HUES48 (cell line): ENCODE results near the gene MRGPRF.

ENCODE experiments used
- H3K27ac ChIP-seq: one replicate; pipeline ENCODE4 v1.7.0; 2013; ENCODE audit warnings: low read depth, low read length, inconsistent platforms
- H3K27me3 ChIP-seq: 2 replicates; pipeline ENCODE4 v1.6.1; 2013; ENCODE audit warnings: mild to moderate bottlenecking, low read length; ENCODE audit not compliant: control insufficient read depth, insufficient read depth
- H3K36me3 ChIP-seq: 2 replicates; pipeline ENCODE4 v1.6.1; 2013; ENCODE audit warnings: low read length; ENCODE audit not compliant: control insufficient read depth, insufficient read depth
- H3K4me1 ChIP-seq: 2 replicates; pipeline ENCODE4 v1.6.1; 2013; ENCODE audit warnings: mild to moderate bottlenecking, low read length; ENCODE audit not compliant: control insufficient read depth, insufficient read depth
- H3K4me3 ChIP-seq: 2 replicates; pipeline ENCODE4 v1.5.1; 2013; ENCODE audit warnings: mild to moderate bottlenecking, low read depth, low read length
- H3K9ac ChIP-seq: 2 replicates; pipeline ENCODE4 v1.6.1; 2013; ENCODE audit warnings: mild to moderate bottlenecking, low read depth, low read length, moderate library complexity
- H3K9me3 ChIP-seq: 2 replicates; pipeline ENCODE4 v1.6.1; 2013; ENCODE audit warnings: low read length; ENCODE audit not compliant: control insufficient read depth, insufficient read depth

MRGPRF gene

DNA sequence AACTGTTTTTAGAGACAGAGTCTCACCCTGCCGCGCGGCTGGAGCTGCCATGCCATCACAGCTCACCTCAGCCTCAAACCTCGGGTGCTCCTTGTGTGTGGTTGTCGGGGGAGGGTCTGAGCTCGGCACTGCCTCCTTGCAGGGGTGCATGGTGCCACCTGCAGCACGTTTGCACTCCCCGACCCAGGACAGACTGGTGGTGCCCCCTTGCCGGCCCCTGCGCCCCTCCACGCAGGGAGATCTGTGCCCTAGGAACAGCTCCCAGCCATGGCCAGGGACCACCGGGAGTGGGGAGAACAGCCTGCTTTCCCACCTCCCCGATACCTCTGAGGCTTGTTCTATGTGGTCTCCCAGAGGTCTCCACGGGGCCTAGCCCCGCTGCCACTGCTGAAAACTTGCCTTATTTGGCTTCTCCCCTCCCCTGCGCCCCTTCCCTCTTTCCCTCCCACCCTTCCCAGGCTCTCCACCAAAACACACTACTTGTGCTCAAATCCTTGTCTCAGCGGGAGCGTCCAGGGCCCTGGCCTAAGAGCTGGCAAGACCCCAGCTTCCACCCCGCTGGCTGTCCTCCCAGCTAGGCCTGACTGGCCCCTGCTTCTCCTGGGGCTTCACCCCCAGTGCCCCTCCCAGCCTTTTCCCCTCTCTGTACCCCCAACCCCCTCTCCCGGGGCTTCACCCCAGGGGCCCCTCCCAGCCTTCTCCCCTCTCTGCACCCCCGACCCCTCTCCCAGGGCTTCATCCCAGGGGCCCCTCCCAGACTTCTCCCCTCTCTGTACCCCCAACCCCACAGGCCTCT, 22.3 kb upstream of the MRGPRF start:
- H3K4me1 ChIP-seq = no peaks in the 10 kb centered on the region; the same call in 1 of the 2 replicates
- no peaks in the 10 kb centered on the region for H3K9me3 ChIP-seq
- H3K27ac ChIP-seq = no peak overlapping the region
- H3K27me3 ChIP-seq = no peaks in the 10 kb centered on the region
- H3K9ac ChIP-seq = no peak overlapping the region
- H3K4me3 ChIP-seq = no peak overlapping the region
- no peaks in the 10 kb centered on the region for H3K36me3 ChIP-seq

DNA sequence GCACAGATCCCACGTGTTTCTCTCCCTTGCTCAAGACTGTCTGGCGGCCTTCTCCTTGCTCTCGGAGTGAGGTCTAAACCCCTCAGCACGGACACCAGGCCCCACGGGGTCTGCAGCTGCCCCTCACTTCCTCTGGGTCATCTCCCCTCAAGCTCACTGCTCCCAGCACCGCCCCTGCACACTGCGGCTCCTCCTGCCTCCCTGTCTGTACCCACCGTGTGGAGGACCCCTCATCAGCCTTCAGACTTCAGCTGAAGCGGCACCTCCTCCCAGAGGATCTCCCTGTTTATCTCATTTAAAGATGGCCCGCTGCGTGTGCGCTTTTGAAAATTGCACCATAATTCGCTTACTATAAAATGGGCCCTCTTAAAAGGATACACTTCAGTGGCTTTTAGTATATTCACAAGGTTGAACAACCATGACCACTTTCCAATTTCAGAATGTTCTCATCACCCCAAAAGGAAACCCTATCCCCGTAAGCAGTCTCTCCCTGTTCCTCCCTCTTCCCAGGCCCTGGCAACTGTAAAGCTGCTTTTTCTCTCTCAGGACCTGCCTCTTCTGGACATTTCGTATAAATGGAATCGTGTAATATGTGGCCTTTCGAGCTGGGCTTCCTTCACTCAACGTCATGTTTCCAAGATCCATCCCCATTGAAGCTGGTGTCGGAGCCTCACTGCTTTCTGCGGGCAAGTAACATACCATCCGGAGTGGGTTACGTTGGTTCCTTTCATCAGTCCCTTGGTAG, 21.2 kb upstream of the MRGPRF start:
- no peaks in the 10 kb centered on the region; the same call in 1 of the 2 replicates for H3K4me1 ChIP-seq
- no peaks in the 10 kb centered on the region for H3K9me3 ChIP-seq
- H3K4me3 ChIP-seq = no peak overlapping the region
- no peak overlapping the region for H3K9ac ChIP-seq
- H3K27ac ChIP-seq = no peak overlapping the region
- H3K36me3 ChIP-seq = no peaks in the 10 kb centered on the region
- no peaks in the 10 kb centered on the region for H3K27me3 ChIP-seq

GRCh38 chr11:69033431-69033830, 20.4 kb upstream of the MRGPRF start:
- H3K4me3 ChIP-seq = no peak overlapping the region
- H3K36me3 ChIP-seq = no peaks in the 10 kb centered on the region
- H3K9me3 ChIP-seq = no peaks in the 10 kb centered on the region
- H3K4me1 ChIP-seq = no peaks in the 10 kb centered on the region; the same call in 1 of the 2 replicates
- no peak overlapping the region for H3K27ac ChIP-seq
- no peaks in the 10 kb centered on the region for H3K27me3 ChIP-seq
- no peak overlapping the region for H3K9ac ChIP-seq

- no peaks in the 10 kb centered on the region; the same call in 1 of the 2 replicates for H3K4me1 ChIP-seq
- H3K36me3 ChIP-seq = no peaks in the 10 kb centered on the region
- no peak overlapping the region for H3K4me3 ChIP-seq
- no peak overlapping the region for H3K27ac ChIP-seq
- H3K27me3 ChIP-seq = no peaks in the 10 kb centered on the region
- H3K9ac ChIP-seq = no peak overlapping the region
- H3K9me3 ChIP-seq = no peaks in the 10 kb centered on the region
These were observed 19.8 kb upstream of the MRGPRF start for GRCh38 chr11:69032833-69033232.

DNA sequence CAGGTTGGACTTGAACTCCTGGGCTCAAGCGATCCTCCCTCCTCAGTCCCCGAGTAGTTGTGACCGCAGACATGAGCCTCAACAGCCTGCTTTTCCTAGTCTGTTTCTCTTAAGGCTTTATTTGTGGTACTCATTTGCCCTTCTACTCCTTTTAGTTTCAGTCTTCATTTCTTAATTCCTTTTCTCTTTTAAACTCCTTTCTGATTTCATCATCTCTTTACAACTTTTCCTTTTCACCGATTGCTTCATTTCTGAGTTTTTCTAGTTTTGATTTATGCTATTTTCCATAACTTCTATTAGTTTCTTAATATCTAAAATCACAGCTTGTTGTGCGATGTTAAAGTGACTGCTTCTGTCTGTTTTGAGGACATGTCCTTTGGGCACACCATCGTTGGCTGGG, 17.3 kb upstream of the MRGPRF start:
- no peaks in the 10 kb centered on the region for H3K9me3 ChIP-seq
- H3K4me3 ChIP-seq = no peak overlapping the region
- H3K9ac ChIP-seq = no peak overlapping the region
- H3K36me3 ChIP-seq = no peaks in the 10 kb centered on the region
- no peaks in the 10 kb centered on the region; the same call in 1 of the 2 replicates for H3K4me1 ChIP-seq
- H3K27ac ChIP-seq = no peak overlapping the region
- no peaks in the 10 kb centered on the region for H3K27me3 ChIP-seq

GRCh38 chr11:69027704-69028372, 14.8 kb upstream of the MRGPRF start:
- Histone ChIP-seq H3K4me1 (no peaks in the 10 kb centered on the region; the same call in 1 of the 2 replicates), H3K9ac (no peak overlapping the region), H3K27ac (no peak overlapping the region)

GRCh38 chr11:69024509-69024908, 11.5 kb upstream of the MRGPRF start:
- no peak overlapping the region for H3K4me3 ChIP-seq
- no peak overlapping the region for H3K9ac ChIP-seq
- H3K4me1 ChIP-seq = no peaks in the 10 kb centered on the region
- no peak overlapping the region for H3K27ac ChIP-seq
- H3K27me3 ChIP-seq = no peaks in the 10 kb centered on the region
- no peaks in the 10 kb centered on the region for H3K36me3 ChIP-seq
- no peaks in the 10 kb centered on the region for H3K9me3 ChIP-seq

More at GRCh38 chr11:69027704-69028372, 14.8 kb upstream of the MRGPRF start:
- no peak overlapping the region for H3K4me3 ChIP-seq
- no peaks in the 10 kb centered on the region for H3K9me3 ChIP-seq
- H3K36me3 ChIP-seq = no peaks in the 10 kb centered on the region
- H3K27me3 ChIP-seq = no peaks in the 10 kb centered on the region

DNA sequence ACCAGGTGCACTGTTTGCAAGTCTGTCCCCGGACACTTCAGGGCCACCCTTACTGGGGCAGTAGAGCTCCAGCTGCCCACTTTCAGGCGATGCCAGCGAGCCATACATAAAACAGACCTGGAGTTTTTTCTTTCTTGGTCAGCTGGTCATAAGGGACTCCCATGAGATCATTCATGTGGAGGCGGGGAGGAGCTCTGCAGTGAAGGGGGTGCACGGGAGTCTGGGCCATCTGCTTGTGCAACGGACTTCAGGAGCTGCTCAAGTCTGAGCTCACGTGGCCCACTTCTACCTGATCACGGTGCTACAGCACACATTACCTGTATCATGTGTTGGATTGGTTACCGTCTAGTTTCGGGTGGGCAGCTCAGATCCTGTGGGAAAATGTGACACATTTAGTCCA, 9.2 kb upstream of the MRGPRF start:
- H3K9ac ChIP-seq = no peak overlapping the region
- no peaks in the 10 kb centered on the region for H3K27me3 ChIP-seq
- no peak overlapping the region for H3K4me3 ChIP-seq
- no peaks in the 10 kb centered on the region for H3K9me3 ChIP-seq
- H3K27ac ChIP-seq = no peak overlapping the region
- no peaks in the 10 kb centered on the region for H3K4me1 ChIP-seq
- H3K36me3 ChIP-seq = no peaks in the 10 kb centered on the region

DNA sequence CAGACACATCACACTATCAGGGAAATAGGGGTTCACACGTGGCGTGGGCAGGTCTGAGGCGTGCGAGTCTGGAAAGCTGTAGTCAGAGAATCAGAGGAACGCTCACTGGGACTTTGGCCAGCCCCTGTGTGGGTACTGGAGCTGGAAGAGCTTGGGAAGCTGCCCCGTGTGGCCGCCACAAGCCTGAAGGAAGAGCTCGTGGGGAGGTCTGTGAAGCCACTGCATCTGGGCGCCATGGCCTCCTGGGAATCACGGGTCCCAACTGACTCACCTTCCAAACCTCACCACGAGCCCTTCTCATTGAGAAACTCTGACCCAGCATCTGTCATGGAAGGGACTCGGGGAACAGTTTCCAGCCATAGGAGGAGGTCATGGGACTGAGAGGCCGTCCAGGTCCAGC, 5.9 kb upstream of the MRGPRF start:
- Histone ChIP-seq H3K27ac (no peak overlapping the region), H3K27me3 (no peaks in the 10 kb centered on the region), H3K4me3 (no peak overlapping the region), H3K9me3 (no peaks in the 10 kb centered on the region), H3K9ac (no peak overlapping the region), H3K36me3 (no peaks in the 10 kb centered on the region), H3K4me1 (peaks cover 14% of the 10 kb centered on the region)

DNA sequence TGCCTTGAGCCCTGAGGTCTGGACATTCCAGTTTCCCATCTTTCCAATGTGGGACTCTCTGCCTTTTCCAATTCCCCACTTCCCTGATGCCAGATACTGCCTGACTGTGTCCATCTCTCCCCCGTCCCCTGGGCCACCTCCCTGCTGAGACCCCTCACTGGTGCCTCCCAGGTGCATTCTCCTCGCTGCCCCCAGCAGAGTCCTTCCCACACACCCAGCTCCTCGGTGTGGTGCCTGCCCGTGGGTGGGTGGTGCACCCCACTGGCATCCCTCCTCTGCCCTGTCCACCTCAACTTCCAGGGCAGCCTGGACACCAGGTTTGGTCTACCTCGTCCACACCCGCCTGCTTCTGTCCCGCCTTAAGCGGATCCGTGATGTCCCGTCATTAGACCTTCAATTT, 4.9 kb upstream of the MRGPRF start:
- no peak overlapping the region for H3K27ac ChIP-seq
- no peak overlapping the region for H3K4me3 ChIP-seq
- no peaks in the 10 kb centered on the region for H3K36me3 ChIP-seq
- no peaks in the 10 kb centered on the region for H3K27me3 ChIP-seq
- H3K9me3 ChIP-seq = no peaks in the 10 kb centered on the region
- H3K4me1 ChIP-seq = peaks cover 14% of the 10 kb centered on the region
- no peak overlapping the region for H3K9ac ChIP-seq
